ENCODE data around the gene HMCN1.

HMCN1 gene

DNA sequence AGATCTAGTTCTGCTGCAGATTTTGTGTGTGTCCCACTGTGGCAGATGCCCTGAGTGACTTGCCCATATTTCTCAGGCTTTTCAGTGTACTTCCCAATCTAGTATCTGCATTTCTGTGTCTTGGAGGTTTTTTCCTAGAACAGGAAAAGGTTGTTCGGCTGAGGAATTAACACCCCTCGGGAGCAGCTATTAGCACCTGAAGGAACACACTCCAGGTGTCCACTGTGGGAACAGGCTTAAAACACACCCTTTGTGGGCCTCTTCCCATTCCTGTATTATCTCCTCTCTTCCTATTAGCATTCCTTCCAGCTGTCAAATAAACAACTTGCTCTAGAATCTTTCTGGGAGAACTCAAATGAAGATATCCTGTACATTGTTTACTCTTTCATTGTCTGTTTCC is 178.3 kb downstream of the HMCN1 start:
- DNase-seq (ENCODE audit: low spot score), result no peak

DNA sequence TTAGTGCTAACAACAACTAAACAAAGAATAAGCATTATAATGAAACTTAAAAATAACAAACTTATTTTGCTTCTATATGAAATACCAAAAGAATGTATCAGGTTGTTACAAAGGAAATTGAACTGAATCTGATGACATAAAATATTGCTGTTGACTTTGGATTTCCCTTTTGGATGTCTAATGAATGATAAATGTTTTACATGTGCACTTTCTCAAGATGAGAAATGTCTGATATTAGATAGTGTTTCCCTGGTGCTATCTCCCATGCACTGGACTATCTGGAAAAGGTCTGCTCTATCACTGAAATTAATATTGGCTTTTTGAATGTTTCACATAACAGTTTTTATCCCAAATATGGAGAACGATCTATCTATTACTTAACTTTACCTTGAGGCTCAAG is 179.9 kb downstream of the HMCN1 start:
- no peak for DNase-seq (ENCODE audit: low spot score)

DNA sequence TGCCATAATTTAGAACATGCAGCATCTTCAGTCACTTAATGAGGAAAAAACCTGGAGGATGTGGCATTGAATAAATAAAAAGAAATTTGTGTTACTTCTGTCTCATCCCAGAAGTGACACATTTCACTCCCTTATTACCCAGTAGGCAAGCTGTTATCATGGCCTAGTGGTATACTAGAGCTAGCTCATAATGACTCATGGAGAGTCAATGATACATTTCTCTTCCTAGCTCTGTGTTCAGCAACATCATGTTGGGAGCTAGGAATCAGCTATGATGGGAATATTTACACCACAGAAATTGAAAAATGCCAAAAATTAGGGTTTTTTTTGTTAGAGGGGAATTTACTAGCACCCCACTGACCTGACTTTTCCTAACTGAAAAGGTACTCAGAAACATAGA is 182.7 kb downstream of the HMCN1 start:
- no peak for DNase-seq (ENCODE audit: low spot score)

DNA sequence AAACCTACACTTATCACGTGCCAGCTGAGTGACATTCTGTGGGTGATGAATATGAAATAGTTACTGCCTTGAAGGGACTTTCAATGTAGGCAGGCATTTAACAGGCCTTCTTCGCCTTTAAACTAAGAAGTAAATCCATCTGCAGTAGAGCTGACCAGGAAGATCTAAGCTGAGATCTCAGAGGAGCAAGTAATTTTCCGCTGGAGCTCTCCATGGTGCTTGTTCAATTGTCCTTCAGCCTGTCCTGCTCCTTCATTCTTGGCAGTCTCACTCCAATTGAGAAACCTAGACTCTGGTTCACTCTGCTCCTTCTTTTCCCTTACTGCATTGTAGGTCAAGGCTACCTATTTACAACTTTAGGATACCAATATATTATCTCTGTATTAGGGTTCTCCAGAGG is 183.5 kb downstream of the HMCN1 start:
- DNase-seq (ENCODE audit: low spot score), result no peak

DNA sequence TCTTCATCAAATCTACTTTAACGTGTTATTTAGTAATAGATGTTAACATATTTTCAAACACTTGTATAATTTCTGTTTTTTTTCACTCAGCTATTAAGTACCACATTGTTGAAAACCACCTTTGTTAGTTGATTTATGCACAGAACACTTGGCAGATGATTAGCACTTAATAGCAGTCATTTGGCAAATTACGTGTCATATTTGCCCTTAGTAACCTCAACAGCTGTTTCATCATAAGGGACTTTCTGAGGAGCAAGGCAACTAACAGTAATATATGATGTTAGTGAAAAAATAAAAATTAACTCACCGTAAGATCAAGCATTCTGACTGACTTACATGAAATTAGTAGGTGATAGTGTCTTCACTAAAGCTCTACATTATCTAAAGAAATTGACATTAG is 186.4 kb downstream of the HMCN1 start:
- no peak for DNase-seq (ENCODE audit: low spot score)

DNA sequence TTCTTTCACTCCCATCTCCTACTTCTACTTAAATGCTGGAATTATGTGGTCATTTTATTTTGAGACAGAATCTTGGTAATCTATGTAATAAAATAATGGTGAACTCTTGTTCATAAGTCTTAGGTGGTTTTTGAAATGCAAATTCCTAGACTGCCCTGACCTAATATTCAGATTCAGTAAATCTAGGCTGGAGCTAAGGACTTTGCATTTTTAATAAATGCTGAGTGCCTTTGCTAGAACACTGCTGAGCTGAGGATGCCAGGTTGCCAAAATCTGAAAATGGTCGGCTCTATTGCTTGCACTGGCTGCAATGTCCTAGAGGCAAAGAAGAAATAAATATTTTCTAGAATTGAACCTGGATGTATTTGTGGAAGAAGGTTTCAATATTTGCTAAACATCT is 187.4 kb downstream of the HMCN1 start:
- DNase-seq (ENCODE audit: low spot score), result no peak

DNA sequence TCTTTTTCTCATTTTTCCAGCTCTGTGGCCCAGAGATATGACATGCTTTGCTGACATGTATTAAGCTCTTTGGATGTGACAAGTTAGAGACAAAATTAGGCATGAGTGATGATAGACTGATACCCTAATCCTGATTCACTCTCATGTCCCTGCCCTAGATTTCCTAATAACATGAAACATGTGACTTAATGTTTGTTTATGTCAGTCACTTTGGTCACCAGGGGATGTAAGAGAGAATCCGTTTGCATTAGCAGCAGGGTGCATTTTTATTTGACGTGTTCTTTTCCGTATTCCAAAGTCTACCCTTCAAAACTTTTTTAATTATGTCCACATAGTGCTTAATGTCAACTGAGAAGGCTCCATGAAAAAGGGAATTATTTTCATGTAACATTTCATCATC is 192.4 kb downstream of the HMCN1 start:
- DNase-seq (ENCODE audit: low spot score), result no peak

DNA sequence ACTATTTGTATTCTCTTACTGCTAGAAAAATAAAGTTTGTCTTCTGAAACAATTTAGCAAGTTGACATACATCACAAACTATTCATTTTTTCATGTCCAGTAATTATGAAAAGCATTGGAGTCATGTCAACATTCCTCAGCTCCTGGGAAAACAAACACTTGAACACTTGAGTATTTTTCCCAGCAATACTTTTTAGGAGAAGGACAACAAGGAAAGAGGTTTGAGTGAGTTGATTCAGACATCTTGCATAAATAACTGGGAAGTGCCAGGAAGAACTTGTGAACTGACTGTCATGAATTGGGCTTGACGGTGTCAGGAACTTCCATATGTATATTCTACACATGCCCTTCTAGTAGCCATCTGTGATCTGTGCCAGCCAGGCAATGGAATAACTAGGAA is 195.6 kb downstream of the HMCN1 start:
- no peak for DNase-seq (ENCODE audit: low spot score)

DNA sequence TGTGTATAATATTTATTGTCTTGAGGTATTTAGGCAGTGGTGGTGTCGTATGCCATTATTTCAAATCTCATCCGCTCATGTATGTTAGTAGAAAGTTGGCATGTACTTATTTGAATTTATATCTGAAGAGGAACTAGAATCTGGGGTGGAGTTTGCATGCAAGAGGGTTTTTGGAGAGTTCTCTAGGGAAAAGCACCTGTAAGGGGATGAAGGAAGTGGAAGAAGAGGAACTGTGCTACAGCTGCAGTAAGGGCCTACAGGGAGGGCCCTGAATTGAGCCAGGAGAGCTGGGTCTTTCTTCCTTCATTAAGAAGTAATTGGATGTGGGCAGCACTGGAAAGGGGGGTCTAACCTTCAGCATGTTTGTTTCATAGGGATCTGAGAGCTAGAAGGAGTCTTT is 197.2 kb downstream of the HMCN1 start:
- DNase-seq (ENCODE audit: low spot score), result no peak

DNA sequence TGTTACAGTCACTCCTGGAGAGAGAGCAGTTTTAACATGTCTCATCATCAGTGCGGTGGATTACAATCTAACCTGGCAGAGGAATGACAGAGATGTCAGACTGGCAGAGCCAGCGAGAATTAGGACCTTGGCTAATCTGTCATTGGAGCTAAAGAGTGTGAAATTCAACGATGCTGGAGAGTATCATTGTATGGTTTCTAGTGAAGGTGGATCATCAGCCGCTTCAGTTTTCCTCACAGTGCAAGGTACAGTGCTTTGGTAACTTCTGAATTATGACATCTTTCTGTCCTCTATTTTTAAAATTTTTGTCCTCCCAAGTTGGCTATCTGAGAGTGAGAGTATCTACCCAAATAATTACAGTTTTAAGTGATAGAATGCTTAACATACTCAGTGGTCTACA is 199.4 kb downstream of the HMCN1 start:
- DNase-seq (ENCODE audit: low spot score), result no peak

DNA sequence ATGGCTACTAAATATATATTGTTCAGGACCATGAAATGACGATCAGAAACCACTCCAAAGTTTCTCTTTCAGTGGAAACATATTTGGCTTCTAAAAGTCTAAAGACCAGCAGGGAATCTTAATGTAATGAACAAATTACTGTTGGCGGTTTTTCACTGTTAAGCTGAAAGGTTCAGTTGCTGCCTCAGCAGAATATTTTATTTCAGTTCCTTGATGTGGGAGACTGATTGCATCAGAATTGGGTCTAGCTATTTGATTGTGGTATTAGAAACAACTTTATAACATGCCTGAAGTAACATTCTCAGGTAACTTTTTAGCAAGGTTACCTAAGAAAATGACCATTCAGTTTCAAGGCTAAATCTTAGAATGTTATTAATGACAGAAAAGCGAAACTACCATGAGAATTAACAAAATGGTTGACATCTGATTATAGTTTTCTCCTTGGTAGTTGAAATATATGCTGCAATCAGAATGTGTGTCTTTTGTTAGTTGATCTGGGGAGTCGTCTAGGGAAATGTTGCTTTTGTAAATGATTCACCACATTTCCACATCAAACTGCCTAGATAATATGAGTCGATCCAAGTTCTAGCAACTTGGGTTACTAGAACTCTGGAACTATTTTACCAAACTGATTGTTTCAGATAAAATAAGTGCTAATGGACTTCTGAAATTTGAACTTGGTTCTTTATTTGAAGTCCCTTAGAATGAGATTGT is 200.4 kb downstream of the HMCN1 start:
- DNase-seq (ENCODE audit: low spot score), result no peak

DNA sequence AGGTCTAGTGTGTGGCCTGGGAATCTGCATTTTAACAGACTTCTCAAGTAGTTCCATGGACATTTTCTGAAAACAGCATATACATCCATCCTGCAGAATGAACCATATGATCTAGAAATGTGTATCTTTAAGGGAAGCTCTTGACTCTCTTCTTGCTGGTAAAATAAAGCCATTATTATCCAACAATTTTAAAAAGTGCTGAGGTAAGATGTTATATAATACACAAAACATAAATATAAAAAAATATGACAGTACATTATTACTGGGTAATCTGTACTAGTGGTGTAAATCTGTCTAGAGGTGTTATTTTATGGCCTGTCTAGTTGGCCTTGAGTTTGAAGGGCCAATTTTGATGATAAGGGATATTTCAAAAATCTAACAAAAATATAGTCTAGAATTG is 201.2 kb downstream of the HMCN1 start:
- no peak for DNase-seq (ENCODE audit: low spot score)

DNA sequence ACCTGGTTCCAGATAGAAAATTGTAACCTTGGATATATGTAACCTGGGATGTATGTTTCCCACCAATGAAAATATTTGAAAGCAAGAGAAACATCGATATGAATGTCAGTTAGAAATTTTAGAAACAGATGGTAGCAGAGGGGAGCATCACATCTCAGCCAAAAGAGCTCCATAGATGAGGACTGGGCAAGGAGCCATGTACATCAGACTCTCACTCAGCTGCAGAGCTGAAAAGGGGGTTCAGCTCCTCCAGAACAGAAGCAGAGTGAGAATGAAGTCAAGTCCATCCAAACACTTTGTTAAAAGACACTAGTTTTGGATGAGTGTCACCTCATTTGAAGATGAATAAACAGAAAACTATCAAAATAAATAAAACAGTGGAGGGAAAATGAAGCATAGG is 202.4 kb downstream of the HMCN1 start:
- DNase-seq (ENCODE audit: low spot score), result no peak

DNA sequence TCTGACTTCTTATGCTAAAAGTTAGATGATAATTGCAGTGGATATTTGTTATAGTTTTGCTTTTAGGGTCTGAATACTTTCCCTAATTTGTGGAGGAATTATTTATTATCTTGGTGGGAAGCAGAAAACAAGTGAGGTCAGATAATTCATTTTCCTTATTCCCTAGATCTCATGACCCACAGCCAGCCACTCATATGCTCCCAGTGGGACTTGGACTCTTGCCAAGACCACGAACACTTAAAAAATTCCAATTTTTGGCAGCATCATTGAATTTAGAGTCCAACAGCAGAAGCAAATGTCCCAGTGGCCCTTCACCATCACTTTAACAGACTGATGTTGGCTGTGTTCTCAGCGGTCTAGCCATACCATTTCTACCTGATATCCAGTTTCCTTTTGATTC is 204.2 kb downstream of the HMCN1 start:
- DNase-seq (ENCODE audit: low spot score), result no peak

DNA sequence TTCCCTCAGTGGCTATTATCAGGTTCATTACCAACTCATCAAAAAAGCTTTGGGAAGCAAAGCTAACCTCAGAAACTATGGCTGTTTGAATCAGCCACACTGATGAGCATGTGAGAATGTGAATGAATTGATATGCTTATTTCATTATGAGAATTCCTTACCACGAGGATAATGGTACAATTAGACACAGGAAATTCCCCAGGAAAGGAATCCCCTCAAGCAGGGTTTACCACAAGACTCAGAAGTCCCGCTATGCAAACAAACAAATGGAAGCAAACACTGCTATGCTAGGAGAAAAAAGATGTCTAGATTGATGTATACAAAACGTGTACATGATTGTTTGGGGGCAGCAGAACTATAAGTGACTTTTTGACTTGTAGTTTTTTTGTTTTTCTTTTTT is 205.0 kb downstream of the HMCN1 start:
- no peak for DNase-seq (ENCODE audit: low spot score)

DNA sequence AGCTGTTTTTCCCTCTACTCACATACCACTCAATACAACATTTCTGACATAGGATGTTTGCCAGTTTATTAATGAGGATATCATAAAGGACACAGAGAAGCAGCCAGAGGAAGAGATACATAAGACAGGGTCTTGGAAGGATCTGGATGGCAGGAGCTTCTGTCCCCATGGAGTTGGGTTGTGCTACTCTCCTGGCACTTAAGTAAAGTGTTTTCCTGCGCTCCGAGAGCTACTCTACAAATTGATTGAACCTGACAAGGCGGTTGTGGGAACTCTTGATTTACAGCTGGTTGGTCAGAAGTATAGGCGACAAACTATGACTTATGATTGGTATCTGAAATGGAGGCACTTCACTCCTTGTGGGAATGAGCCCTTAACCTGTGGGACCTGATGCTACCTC is 208.8 kb downstream of the HMCN1 start:
- no peak for DNase-seq (ENCODE audit: low spot score)

DNA sequence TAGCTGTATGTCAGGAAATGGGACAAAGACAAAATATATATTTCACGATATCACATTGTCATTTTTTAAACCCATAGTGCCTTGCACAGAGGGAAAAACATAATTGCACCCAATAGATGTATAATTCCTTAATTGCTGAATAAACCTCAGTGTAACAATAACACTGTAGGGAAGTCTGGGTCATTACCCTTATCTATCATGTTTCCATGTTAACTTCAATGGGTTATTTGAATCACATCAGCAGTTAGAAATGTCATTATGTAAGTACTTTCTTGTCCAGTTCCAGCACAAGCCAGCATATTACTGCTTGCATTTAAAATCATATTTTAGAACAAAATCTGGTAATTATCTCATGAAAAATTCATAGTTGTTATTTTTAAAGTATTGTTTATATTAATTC is 222.7 kb downstream of the HMCN1 start:
- DNase-seq (ENCODE audit: low spot score), result no peak

DNA sequence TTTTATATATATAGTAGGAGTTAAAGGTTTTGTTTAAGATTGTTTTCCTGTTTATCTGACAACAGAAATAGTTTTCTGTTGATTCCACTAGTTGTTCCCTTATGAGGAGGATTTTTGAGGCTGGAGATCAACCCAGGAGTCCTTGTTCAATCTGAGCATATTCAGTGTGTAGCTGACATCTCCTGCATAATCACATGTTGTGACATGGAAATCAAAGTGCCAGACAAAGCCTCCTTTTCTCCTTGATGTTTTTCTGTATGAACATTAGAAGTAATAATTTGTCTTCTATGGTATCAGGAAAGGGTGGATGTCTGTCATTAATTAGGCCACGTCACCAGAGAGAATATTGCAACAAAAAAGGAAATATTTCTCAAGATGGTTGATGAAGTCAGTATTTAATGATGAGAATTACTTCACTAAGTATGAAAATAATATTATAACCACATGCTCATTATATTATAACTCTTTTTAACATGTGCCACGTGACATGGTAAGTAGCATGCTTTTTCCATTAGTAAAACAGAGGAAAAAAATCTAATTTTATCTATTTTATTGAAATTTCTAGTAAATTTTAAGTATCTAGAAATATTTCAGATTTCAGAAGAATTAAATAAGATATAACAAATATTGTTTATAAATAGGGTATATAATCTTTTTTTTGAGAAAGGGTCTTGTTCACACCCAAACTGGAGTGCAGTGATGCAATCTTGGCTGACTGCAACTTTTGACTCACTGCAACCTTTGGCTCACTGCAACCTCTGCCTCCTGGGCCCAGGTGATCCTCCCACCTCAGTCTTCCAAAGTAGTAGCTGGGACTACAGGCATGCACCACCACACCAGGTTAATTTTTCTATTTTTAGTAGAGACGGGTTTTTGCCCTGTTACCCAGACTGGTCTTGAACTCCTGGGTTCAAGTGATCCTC is 223.5 kb downstream of the HMCN1 start:
- no peak for DNase-seq (ENCODE audit: low spot score)

DNA sequence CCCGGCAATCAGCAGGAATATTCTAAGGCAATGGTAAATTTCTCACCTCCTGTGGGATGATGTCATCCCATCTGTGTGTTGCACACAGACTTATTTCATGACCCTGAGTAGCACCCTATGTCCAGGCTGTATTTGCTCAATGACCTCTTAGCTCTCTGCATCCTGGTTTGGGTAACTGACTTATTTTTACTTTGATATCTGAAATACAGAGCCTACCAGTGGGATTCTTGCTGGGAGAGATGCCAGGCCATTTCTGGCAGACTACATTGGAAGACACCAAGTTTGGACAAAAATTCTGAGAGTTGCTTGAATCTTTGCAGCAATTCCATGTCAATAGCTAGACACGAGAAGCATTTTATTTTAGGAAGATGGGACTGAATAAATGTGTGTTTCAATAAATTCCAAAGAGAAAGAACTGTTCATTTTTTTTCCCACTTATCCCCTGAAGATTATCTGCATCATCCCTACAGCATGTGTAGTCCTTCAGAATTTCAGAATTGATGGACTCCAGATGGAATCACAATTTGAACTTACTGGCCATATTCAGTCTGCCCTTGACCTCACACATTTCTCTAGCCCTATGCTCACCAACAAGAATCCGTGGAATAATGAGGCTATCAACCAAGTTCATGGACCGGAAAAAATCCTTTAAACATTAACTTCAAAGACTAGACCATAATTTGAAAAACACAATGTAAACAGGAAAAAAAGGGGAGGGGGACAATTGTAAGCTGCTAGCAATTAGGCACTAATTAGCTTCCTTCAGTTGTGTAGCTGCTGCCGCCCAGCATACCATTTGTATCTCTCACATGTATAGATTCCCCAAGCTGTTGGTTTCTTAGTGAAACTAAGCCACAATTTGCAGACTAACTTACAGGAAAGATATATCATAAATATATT is 226.5 kb downstream of the HMCN1 start:
- DNase-seq (ENCODE audit: low spot score), result no peak

DNA sequence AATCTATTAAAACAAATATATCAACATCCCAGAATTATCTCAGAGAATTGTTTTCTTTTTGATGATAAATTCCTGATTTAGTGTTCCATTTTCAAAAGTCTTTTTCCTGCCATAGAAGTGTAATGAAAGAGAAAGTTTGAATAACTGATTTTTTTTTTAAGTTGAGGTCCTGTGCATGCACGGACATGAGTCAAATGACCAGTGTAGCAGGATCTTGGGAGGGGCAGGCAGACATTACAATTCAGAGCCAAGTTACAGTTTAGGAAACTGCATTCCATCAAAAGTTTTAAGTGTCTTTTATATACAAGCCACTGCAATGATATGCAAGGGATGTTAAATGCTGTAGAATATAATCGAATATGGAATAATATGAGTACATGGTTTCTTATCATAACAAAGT is 227.5 kb downstream of the HMCN1 start:
- no peak for DNase-seq (ENCODE audit: low spot score)

DNA sequence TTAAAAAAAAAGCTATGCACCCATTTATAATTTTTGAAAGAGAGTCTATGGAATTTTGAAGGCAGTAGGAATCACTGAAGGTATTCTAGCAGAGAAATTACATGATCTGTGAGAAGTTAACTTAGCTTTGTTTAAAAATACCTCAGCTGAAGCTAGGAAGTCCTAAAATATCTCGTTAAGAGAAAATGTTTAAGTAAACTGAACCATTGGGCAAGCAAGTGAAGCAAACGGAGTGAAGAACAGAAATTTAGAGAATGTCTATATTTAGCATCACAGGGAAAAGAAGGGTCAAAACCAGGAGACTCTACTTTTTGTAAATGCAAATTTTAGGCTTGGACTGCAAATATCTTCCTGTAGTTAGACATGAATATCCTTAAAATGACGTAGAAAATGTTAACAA is 230.8 kb downstream of the HMCN1 start:
- DNase-seq (ENCODE audit: low spot score), result no peak

DNA sequence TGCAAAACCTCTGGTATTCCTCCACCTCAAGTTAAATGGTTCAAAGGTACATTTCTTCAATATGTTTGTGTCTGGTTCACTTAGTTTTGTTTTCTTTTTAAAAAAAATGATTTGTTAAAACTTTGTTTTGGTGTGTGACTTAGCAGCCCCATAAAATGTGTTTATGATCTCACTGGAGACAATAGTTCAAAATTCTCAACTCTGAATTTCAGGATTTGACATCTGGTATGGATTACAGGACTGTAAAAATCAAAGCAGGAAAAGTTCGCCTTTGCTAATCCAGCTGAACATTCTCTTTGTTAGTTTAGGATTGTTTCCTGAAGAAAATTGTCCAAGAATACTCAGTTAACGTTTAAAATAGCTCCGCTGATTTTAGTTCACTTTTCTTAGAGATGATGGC is 231.7 kb downstream of the HMCN1 start:
- DNase-seq (ENCODE audit: low spot score), result no peak

DNA sequence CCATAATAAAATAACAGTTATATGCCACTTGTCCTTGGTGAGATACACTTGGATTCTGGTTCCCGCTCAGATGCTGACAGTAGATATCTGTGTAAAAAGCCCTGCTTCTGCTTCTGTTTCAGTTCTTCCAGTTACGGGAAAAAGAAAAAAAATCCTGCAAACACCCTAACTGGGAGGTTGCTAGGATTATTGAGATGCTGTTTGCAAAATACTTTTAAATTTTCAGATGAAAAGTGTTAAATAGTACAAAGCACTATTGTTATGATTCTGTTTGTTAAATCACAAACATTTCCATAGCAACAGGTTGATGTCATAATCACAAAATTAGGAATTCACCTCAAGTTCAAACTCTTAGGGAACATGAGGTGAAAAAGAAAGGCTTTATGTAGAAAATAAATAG is 232.3 kb downstream of the HMCN1 start:
- no peak for DNase-seq (ENCODE audit: low spot score)

Measured in hematopoietic multipotent progenitor cell treated with erythropoietin and hydrocortisone succinate and interleukin-3 and kit ligand, for 15 days (in vitro differentiated cells).